GM21447 (cell line): ENCODE measurements around the gene GJB2.

Source experiments
- ATAC-seq: cut with Tn5 transposase; IDR thresholded peaks from one replicate; pipeline ENCODE4 v1.9.1; 2021; ENCODE audit not compliant: unreplicated experiment

GJB2 gene

GRCh38 chr13:20192836-20193161, at the start of gene GJB2:
Gene GJB2, minus strand, starts transcription at chr13:20192938. Its CDS starts 3,357 bp downstream, at chr13:20189581.
- no peak for ATAC-seq

GRCh38 chr13:20241593-20241992, 48.9 kb upstream of the GJB2 start:
- ATAC-seq: no peak

GRCh38 chr13:20239748-20240147, 47.0 kb upstream of the GJB2 start:
- no peak for ATAC-seq

GRCh38 chr13:20232556-20233277, 40.0 kb upstream of the GJB2 start:
- no peak for ATAC-seq

- no peak for ATAC-seq
These were observed 39.3 kb upstream of the GJB2 start, which contains the start of gene GJB6 for GRCh38 chr13:20231839-20232555. Gene GJB6, minus strand, starts transcription at chr13:20232319. Its CDS starts 8,839 bp downstream, at chr13:20223480.

GRCh38 chr13:20230913-20231838, 38.4 kb upstream of the GJB2 start:
- no peak for ATAC-seq

GRCh38 chr13:20227730-20228129, 35.0 kb upstream of the GJB2 start:
- no peak for ATAC-seq

- ATAC-seq: no peak
These were observed 34.5 kb upstream of the GJB2 start for GRCh38 chr13:20227288-20227687.

GRCh38 chr13:20222553-20222952, 29.8 kb upstream of the GJB2 start:
- no peak for ATAC-seq

GRCh38 chr13:20221772-20222171, 29.0 kb upstream of the GJB2 start:
- ATAC-seq: no peak

- peak; percentile 100 for ATAC-seq
These were observed 26.8 kb upstream of the GJB2 start for GRCh38 chr13:20219577-20219976.

- no peak for ATAC-seq
These were observed 24.4 kb upstream of the GJB2 start for GRCh38 chr13:20217168-20217567.

GRCh38 chr13:20209948-20210347, 17.2 kb upstream of the GJB2 start:
- no peak for ATAC-seq

- no peak for ATAC-seq
These were observed 14.0 kb upstream of the GJB2 start for GRCh38 chr13:20206698-20207235.

- ATAC-seq: no peak
These were observed 13.4 kb upstream of the GJB2 start for GRCh38 chr13:20206065-20206697.

- no peak for ATAC-seq
These were observed 6.0 kb upstream of the GJB2 start for GRCh38 chr13:20198781-20199180.

- no peak for ATAC-seq
These were observed 4.7 kb upstream of the GJB2 start for GRCh38 chr13:20197361-20197834.

- no peak for ATAC-seq
These were observed 3.1 kb upstream of the GJB2 start for GRCh38 chr13:20195801-20196200.

GRCh38 chr13:20193907-20194631, 1.3 kb upstream of the GJB2 start:
- ATAC-seq: no peak
